Measurements from ENCODE around the gene PRLH. TPM values are rescaled to one million over a fixed set of nuclear protein-coding genes. Genes with fewer than 3 reads are reported as not detected.

PRLH gene
- total RNA-seq, 4 donors from 2014 or later, result not detected

DNA sequence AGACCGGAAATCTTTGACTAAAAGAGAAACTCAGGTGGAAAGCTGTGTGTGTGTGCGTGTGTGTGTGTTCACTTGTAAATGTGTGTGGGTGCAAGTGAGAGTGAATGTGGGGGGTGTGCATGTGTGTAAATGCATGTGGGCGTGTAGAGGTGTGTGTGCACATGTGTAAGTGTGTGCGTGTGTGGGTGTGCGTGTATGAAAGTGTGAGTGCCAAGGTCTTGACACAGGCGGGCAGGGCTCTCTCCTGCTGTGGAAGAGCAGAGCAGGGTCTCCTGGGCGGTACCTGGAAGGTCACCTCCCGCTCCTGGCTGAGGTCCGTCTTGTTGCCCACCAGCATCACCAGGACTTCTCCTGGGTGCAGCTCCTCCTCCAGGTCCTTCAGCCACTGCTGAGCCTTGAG lies 10.6 kb downstream of the PRLH start:
- H3K27ac ChIP-seq, result no peak overlapping the region

GRCh38 chr2:237577458-237577857 lies 11.1 kb downstream of the PRLH start:
- Histone ChIP-seq H3K27ac (no peak overlapping the region), H3K4me1 (peaks cover 26% of the 10 kb centered on the region), H3K36me3 (no peaks in the 10 kb centered on the region), H3K27me3 (no peaks in the 10 kb centered on the region), H3K9me3 (no peaks in the 10 kb centered on the region), H3K4me3 (no peak overlapping the region)
- no peak for DNase-seq (ENCODE audit: low spot score in 2 of 2)
- no peak for TF ChIP-seq POLR2AphosphoS5 (IDR thresholded peaks at IDR 0.05)
- TF ChIP-seq EP300 (IDR thresholded peaks at IDR 0.05), result no peak
- no peak for TF ChIP-seq POLR2A (IDR thresholded peaks at IDR 0.05)
- 94% methylated on average over 8 of the region's 10 CpGs for WGBS

More for the DNA sequence above, 10.6 kb downstream of the PRLH start:
- Histone ChIP-seq H3K27me3 (no peaks in the 10 kb centered on the region), H3K36me3 (no peaks in the 10 kb centered on the region), H3K9me3 (no peaks in the 10 kb centered on the region), H3K4me3 (no peak overlapping the region), H3K4me1 (peaks cover 26% of the 10 kb centered on the region)
- no peak for TF ChIP-seq EP300 (IDR thresholded peaks at IDR 0.05)
- no peak for TF ChIP-seq POLR2AphosphoS5 (IDR thresholded peaks at IDR 0.05)
- TF ChIP-seq, protein P1, sequence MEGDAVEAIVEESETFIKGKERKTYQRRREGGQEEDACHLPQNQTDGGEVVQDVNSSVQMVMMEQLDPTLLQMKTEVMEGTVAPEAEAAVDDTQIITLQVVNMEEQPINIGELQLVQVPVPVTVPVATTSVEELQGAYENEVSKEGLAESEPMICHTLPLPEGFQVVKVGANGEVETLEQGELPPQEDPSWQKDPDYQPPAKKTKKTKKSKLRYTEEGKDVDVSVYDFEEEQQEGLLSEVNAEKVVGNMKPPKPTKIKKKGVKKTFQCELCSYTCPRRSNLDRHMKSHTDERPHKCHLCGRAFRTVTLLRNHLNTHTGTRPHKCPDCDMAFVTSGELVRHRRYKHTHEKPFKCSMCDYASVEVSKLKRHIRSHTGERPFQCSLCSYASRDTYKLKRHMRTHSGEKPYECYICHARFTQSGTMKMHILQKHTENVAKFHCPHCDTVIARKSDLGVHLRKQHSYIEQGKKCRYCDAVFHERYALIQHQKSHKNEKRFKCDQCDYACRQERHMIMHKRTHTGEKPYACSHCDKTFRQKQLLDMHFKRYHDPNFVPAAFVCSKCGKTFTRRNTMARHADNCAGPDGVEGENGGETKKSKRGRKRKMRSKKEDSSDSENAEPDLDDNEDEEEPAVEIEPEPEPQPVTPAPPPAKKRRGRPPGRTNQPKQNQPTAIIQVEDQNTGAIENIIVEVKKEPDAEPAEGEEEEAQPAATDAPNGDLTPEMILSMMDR (IDR thresholded peaks at IDR 0.05), result no peak
- TF ChIP-seq POLR2A (IDR thresholded peaks at IDR 0.05), result no peak
- no peak for DNase-seq (ENCODE audit: low spot score in 2 of 2)
- 93% methylated on average over 9 of the region's 9 CpGs for WGBS

- DNase-seq (ENCODE audit: low spot score in 2 of 2), result no peak
- H3K4me1 ChIP-seq, result peaks cover 26% of the 10 kb centered on the region
- WGBS, result 90% methylated on average over 21 of the region's 26 CpGs
- TF ChIP-seq, protein P1 (IDR thresholded peaks at IDR 0.05), result no peak
- no peak for TF ChIP-seq POLR2A (IDR thresholded peaks at IDR 0.05)
- no peak for TF ChIP-seq POLR2AphosphoS5 (IDR thresholded peaks at IDR 0.05)
- TF ChIP-seq EP300 (IDR thresholded peaks at IDR 0.05), result no peak
- no peak overlapping the region for H3K27ac ChIP-seq
- H3K4me3 ChIP-seq, result no peak overlapping the region
- no peaks in the 10 kb centered on the region for H3K27me3 ChIP-seq
- H3K36me3 ChIP-seq, result no peaks in the 10 kb centered on the region
- H3K9me3 ChIP-seq, result no peaks in the 10 kb centered on the region
Observed at GRCh38 chr2:237577956-237578870, 11.8 kb downstream of the PRLH start.

DNA sequence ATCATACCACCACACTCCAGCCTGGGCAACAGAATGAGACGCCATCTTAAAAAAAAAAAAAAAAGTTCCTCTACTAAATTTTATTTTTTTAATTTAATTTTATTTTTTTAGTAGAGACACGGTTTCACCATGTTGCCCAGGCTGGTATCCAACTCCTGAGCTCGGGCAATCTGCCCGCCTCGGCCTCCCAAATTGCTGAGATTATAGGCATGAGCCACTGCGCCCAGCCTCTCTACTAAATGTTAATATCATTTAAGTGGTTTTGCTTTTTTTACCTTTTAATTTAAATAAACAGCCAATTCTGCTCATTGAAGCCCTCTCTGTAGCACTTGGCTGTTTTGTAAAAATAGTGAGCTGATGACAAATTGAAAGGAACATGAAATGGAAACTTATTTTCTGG lies 15.0 kb downstream of the PRLH start:
- Histone ChIP-seq H3K9me3 (no peaks in the 10 kb centered on the region), H3K4me3 (peak overlapping the region; percentile 9), H3K36me3 (no peaks in the 10 kb centered on the region), H3K4me1 (peaks cover 15% of the 10 kb centered on the region), H3K27me3 (no peaks in the 10 kb centered on the region), H3K27ac (no peak overlapping the region)
- no peak for DNase-seq (ENCODE audit: low spot score in 2 of 2)
- TF ChIP-seq POLR2A (IDR thresholded peaks at IDR 0.05) (no peak), POLR2AphosphoS5 (IDR thresholded peaks at IDR 0.05) (no peak), EP300 (IDR thresholded peaks at IDR 0.05) (no peak)
- TF ChIP-seq, protein P1 (IDR thresholded peaks at IDR 0.05), result no peak
- 80% methylated on average over 6 of the region's 6 CpGs for WGBS

- DNase-seq (ENCODE audit: low spot score in 2 of 2), result peak in 1 of 2 donors; percentile 81
- WGBS, result 22% methylated on average over 17 of the region's 25 CpGs
- no peak for TF ChIP-seq EP300 (IDR thresholded peaks at IDR 0.05)
- TF ChIP-seq POLR2A (IDR thresholded peaks at IDR 0.05), result no peak
- TF ChIP-seq POLR2AphosphoS5 (IDR thresholded peaks at IDR 0.05), result no peak
- TF ChIP-seq, protein P1 (IDR thresholded peaks at IDR 0.05), result peak in 1 of 2 donors; percentile 16
- Histone ChIP-seq H3K9me3 (no peaks in the 10 kb centered on the region), H3K4me3 (peak overlapping the region; percentile 9), H3K36me3 (no peaks in the 10 kb centered on the region), H3K4me1 (peaks cover 15% of the 10 kb centered on the region), H3K27ac (peak overlapping the region; percentile 71), H3K27me3 (no peaks in the 10 kb centered on the region)
Observed at GRCh38 chr2:237581751-237582746, 15.7 kb downstream of the PRLH start.
